ENCODE results near the gene NFAT5.

NFAT5 gene

GRCh38 chr16:69600202-69600601, 34.4 kb downstream of the NFAT5 start:
- DNase-seq (ENCODE audit: low read depth, low spot score) = no peak
- Histone ChIP-seq H3K27me3 (ENCODE audit: insufficient read depth, insufficient read length) (no peaks in the 10 kb centered on the region), H3K4me3 (ENCODE audit: insufficient read length, low read depth) (no peak overlapping the region), H3K4me1 (ENCODE audit: insufficient read depth, insufficient read length) (no peaks in the 10 kb centered on the region), H3K9ac (ENCODE audit: insufficient read length, low read depth) (no peak overlapping the region), H3K9me3 (ENCODE audit: insufficient read depth, low read length) (no peaks in the 10 kb centered on the region), H3K36me3 (ENCODE audit: insufficient read depth, insufficient read length, low read length) (no peaks in the 10 kb centered on the region)
- TF ChIP-seq YY1 (IDR thresholded peaks at IDR 0.05; ENCODE audit: insufficient read depth, insufficient read length) = no peak
- no peak for TF ChIP-seq ZNF274 (IDR thresholded peaks at IDR 0.05; ENCODE audit: low read depth, low read length)
- no peak for TF ChIP-seq SUZ12 (IDR thresholded peaks at IDR 0.05; ENCODE audit: extremely low read depth, insufficient read depth, insufficient read length)

GRCh38 chr16:69601250-69601649, 35.5 kb downstream of the NFAT5 start:
- Histone ChIP-seq H3K4me1 (ENCODE audit: insufficient read depth, insufficient read length) (no peaks in the 10 kb centered on the region), H3K9me3 (ENCODE audit: insufficient read depth, low read length) (no peaks in the 10 kb centered on the region), H3K4me3 (ENCODE audit: insufficient read length, low read depth) (no peak overlapping the region), H3K36me3 (ENCODE audit: insufficient read depth, insufficient read length, low read length) (no peaks in the 10 kb centered on the region), H3K9ac (ENCODE audit: insufficient read length, low read depth) (no peak overlapping the region), H3K27me3 (ENCODE audit: insufficient read depth, insufficient read length) (no peaks in the 10 kb centered on the region)
- DNase-seq (ENCODE audit: low read depth, low spot score) = no peak
- TF ChIP-seq ZNF274 (IDR thresholded peaks at IDR 0.05; ENCODE audit: low read depth, low read length) (no peak), YY1 (IDR thresholded peaks at IDR 0.05; ENCODE audit: insufficient read depth, insufficient read length) (no peak), SUZ12 (IDR thresholded peaks at IDR 0.05; ENCODE audit: extremely low read depth, insufficient read depth, insufficient read length) (no peak)

GRCh38 chr16:69606985-69607384, 41.2 kb downstream of the NFAT5 start:
- Histone ChIP-seq H3K9ac (ENCODE audit: insufficient read length, low read depth) (no peak overlapping the region), H3K36me3 (ENCODE audit: insufficient read depth, insufficient read length, low read length) (peaks cover 13% of the 10 kb centered on the region), H3K9me3 (ENCODE audit: insufficient read depth, low read length) (no peaks in the 10 kb centered on the region), H3K4me1 (ENCODE audit: insufficient read depth, insufficient read length) (no peaks in the 10 kb centered on the region), H3K4me3 (ENCODE audit: insufficient read length, low read depth) (no peak overlapping the region), H3K27me3 (ENCODE audit: insufficient read depth, insufficient read length) (no peaks in the 10 kb centered on the region)
- TF ChIP-seq YY1 (IDR thresholded peaks at IDR 0.05; ENCODE audit: insufficient read depth, insufficient read length) (no peak), ZNF274 (IDR thresholded peaks at IDR 0.05; ENCODE audit: low read depth, low read length) (no peak), SUZ12 (IDR thresholded peaks at IDR 0.05; ENCODE audit: extremely low read depth, insufficient read depth, insufficient read length) (no peak)
- DNase-seq (ENCODE audit: low read depth, low spot score) = no peak

GRCh38 chr16:69607674-69608073, 41.9 kb downstream of the NFAT5 start:
- Histone ChIP-seq H3K4me1 (ENCODE audit: insufficient read depth, insufficient read length) (no peaks in the 10 kb centered on the region), H3K4me3 (ENCODE audit: insufficient read length, low read depth) (no peak overlapping the region), H3K9me3 (ENCODE audit: insufficient read depth, low read length) (no peaks in the 10 kb centered on the region), H3K36me3 (ENCODE audit: insufficient read depth, insufficient read length, low read length) (peaks cover 13% of the 10 kb centered on the region), H3K27me3 (ENCODE audit: insufficient read depth, insufficient read length) (no peaks in the 10 kb centered on the region), H3K9ac (ENCODE audit: insufficient read length, low read depth) (no peak overlapping the region)
- no peak for DNase-seq (ENCODE audit: low read depth, low spot score)
- TF ChIP-seq SUZ12 (IDR thresholded peaks at IDR 0.05; ENCODE audit: extremely low read depth, insufficient read depth, insufficient read length) = no peak
- no peak for TF ChIP-seq ZNF274 (IDR thresholded peaks at IDR 0.05; ENCODE audit: low read depth, low read length)
- no peak for TF ChIP-seq YY1 (IDR thresholded peaks at IDR 0.05; ENCODE audit: insufficient read depth, insufficient read length)

GRCh38 chr16:69610356-69610755, 44.6 kb downstream of the NFAT5 start:
- no peaks in the 10 kb centered on the region for H3K9me3 ChIP-seq (ENCODE audit: insufficient read depth, low read length)
- H3K9ac ChIP-seq (ENCODE audit: insufficient read length, low read depth) = no peak overlapping the region
- no peak for TF ChIP-seq ZNF274 (IDR thresholded peaks at IDR 0.05; ENCODE audit: low read depth, low read length)
- H3K27me3 ChIP-seq (ENCODE audit: insufficient read depth, insufficient read length) = no peaks in the 10 kb centered on the region
- H3K36me3 ChIP-seq (ENCODE audit: insufficient read depth, insufficient read length, low read length) = peaks cover 13% of the 10 kb centered on the region
- H3K4me3 ChIP-seq (ENCODE audit: insufficient read length, low read depth) = no peak overlapping the region
- no peaks in the 10 kb centered on the region for H3K4me1 ChIP-seq (ENCODE audit: insufficient read depth, insufficient read length)
- DNase-seq (ENCODE audit: low read depth, low spot score) = peak; percentile 2

GRCh38 chr16:69611103-69611640, 45.4 kb downstream of the NFAT5 start:
- no peaks in the 10 kb centered on the region for H3K9me3 ChIP-seq (ENCODE audit: insufficient read depth, low read length)
- DNase-seq (ENCODE audit: low read depth, low spot score) = no peak
- peaks cover 15% of the 10 kb centered on the region for H3K36me3 ChIP-seq (ENCODE audit: insufficient read depth, insufficient read length, low read length)
- TF ChIP-seq YY1 (IDR thresholded peaks at IDR 0.05; ENCODE audit: insufficient read depth, insufficient read length) = no peak
- TF ChIP-seq ZNF274 (IDR thresholded peaks at IDR 0.05; ENCODE audit: low read depth, low read length) = no peak
- TF ChIP-seq SUZ12 (IDR thresholded peaks at IDR 0.05; ENCODE audit: extremely low read depth, insufficient read depth, insufficient read length) = no peak
- H3K4me3 ChIP-seq (ENCODE audit: insufficient read length, low read depth) = no peak overlapping the region
- H3K27me3 ChIP-seq (ENCODE audit: insufficient read depth, insufficient read length) = no peaks in the 10 kb centered on the region
- H3K9ac ChIP-seq (ENCODE audit: insufficient read length, low read depth) = no peak overlapping the region
- H3K4me1 ChIP-seq (ENCODE audit: insufficient read depth, insufficient read length) = no peaks in the 10 kb centered on the region

GRCh38 chr16:69613378-69614154, 47.8 kb downstream of the NFAT5 start:
- Histone ChIP-seq H3K36me3 (ENCODE audit: insufficient read depth, insufficient read length, low read length) (peaks cover 8% of the 10 kb centered on the region), H3K9ac (ENCODE audit: insufficient read length, low read depth) (no peak overlapping the region), H3K9me3 (ENCODE audit: insufficient read depth, low read length) (no peaks in the 10 kb centered on the region), H3K4me3 (ENCODE audit: insufficient read length, low read depth) (no peak overlapping the region), H3K27me3 (ENCODE audit: insufficient read depth, insufficient read length) (no peaks in the 10 kb centered on the region), H3K4me1 (ENCODE audit: insufficient read depth, insufficient read length) (peaks cover 3% of the 10 kb centered on the region)
- DNase-seq (ENCODE audit: low read depth, low spot score) = no peak
- TF ChIP-seq YY1 (IDR thresholded peaks at IDR 0.05; ENCODE audit: insufficient read depth, insufficient read length) (no peak), SUZ12 (IDR thresholded peaks at IDR 0.05; ENCODE audit: extremely low read depth, insufficient read depth, insufficient read length) (no peak), ZNF274 (IDR thresholded peaks at IDR 0.05; ENCODE audit: low read depth, low read length) (no peak)

Measured in NT2/D1 (cell line).